GM12891 (cell line): ENCODE data around the gene COX5A.
"Not testable (repeated sequence)": the region's sequence is repeated elsewhere in the genome, so short reads cannot be mapped to it uniquely, and the experiment has no call there.

Experiments used
- DNase-seq: peaks from one replicate; pipeline ENCODE4 v3.0.0; 2011; ENCODE audit warnings: low spot score; ENCODE audit not compliant: insufficient read length
- FAIRE-seq: peaks from 2 replicates; lab custom pipeline; 2011; peaks lifted over from hg19 to GRCh38; lab: Jason Lieb, UNC
- PAX5 ChIP-seq: IDR thresholded peaks from 2 replicates; pipeline ENCODE4 v1.6.1; 2011; ENCODE audit warnings: low read length, moderate library complexity, mild to moderate bottlenecking; ENCODE audit not compliant: insufficient read depth, severe bottlenecking
- POLR2A ChIP-seq: IDR thresholded peaks from 2 replicates; pipeline ENCODE4 v1.6.1; 2011; ENCODE audit warnings: low read depth, low read length, control low read depth
- POLR2AphosphoS5 ChIP-seq: IDR thresholded peaks from 2 replicates; pipeline ENCODE4 v1.6.1; 2011; ENCODE audit warnings: low read depth, low read length, control low read depth
- POU2F2 ChIP-seq: IDR thresholded peaks from 2 replicates; pipeline ENCODE4 v1.6.1; 2011; ENCODE audit warnings: low read depth, mild to moderate bottlenecking, control low read depth, low read length, moderate library complexity
- SPI1 ChIP-seq: IDR thresholded peaks from 2 replicates; pipeline ENCODE4 v1.6.1; 2011; ENCODE audit warnings: low read depth, low read length, control low read depth
- TAF1 ChIP-seq: IDR thresholded peaks from 2 replicates; pipeline ENCODE4 v1.6.1; 2011; ENCODE audit warnings: low read depth, low read length, control low read depth

COX5A gene

DNA sequence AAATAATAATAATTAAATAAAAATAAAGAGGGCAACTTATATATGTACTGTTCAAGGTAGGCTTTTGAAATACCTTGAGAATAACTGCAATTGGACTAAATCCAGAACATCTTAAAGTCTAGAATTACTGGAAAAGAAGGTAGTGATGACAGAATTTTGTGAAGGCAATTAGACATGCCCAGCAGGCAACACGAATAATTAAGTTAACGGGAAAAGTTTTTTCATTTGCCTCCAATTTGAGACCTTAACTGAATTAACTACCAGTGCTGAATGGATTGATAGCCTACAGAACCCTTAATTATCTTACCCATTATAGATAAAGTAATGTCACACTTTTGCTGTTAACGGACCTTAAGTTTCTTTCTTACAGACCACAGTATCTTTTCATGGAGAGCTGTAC is 13.3 kb downstream of the COX5A start:
- FAIRE-seq (no peak), DNase-seq (no peak)
- TF ChIP-seq PAX5 (no peak), POLR2AphosphoS5 (no peak)

DNA sequence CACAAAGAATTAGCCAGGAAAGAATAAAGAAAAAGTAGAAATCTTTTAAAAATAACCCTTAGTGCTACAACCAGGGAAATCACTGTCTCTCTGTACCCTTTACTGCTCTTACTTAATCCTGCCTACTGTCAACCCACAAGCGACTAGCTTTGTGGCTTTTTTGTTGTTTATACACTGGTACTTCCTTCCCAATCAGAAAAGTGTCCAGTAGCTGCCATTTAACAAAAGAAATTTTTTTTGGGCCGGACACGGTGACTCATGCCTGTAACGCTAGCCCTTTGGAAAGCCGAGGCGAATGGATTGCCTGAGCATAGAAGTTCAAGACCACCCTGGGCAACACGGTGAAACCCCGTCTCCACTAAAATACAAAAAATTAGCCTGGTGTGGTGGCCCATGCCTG is 17.4 kb downstream of the COX5A start:
- TF ChIP-seq POLR2AphosphoS5 = no peak
- no peak for TF ChIP-seq TAF1
- TF ChIP-seq SPI1 = no peak
- no peak for TF ChIP-seq POLR2A
- no peak for TF ChIP-seq PAX5
- TF ChIP-seq POU2F2 = no peak
- FAIRE-seq (no peak), DNase-seq (no peak)

DNA sequence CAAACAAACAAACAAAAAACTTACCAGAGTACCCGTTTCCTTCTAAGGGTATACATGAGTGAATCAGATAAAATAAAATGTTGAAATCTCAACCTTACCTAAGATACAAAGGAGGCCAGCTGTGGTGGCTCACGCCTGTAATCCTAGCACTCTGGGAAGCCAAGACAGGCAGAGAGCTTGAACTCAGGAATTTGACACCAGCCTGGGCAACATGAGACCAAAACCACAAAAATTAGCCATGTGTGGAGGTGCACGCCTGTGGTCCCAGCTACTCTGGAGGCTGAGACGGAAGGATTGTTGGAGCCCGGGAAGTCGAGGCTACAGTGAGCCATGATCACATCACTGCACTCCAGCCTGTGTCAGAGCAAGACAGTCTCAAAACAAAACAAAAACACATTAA is 20.2 kb downstream of the COX5A start:
- TF ChIP-seq TAF1 = no peak
- no peak for TF ChIP-seq POLR2AphosphoS5
- TF ChIP-seq SPI1 = no peak
- no peak for TF ChIP-seq POU2F2
- no peak for TF ChIP-seq POLR2A
- no peak for TF ChIP-seq PAX5
- DNase-seq (no peak), FAIRE-seq (no peak)

DNA sequence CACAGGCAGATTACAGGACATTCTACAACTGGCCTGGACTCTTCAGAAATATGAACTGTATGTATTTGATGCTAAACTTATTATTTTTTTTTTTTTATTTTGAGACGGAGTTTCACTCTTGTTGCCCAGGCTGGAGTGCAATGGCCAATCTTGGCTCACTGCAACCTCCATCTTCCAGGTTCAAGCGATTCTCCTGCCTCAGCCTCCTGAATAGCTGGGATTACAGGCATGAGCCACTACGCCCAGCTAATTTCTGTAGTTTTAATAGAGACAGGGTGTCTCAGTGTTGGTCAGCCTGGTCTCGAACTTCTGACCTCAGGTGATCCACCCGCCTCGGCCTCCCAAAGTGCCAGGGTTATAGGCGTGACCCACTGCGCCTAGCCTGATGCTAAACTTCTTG is 24.1 kb downstream of the COX5A start:
- DNase-seq, FAIRE-seq: not testable (repeated sequence)

DNA sequence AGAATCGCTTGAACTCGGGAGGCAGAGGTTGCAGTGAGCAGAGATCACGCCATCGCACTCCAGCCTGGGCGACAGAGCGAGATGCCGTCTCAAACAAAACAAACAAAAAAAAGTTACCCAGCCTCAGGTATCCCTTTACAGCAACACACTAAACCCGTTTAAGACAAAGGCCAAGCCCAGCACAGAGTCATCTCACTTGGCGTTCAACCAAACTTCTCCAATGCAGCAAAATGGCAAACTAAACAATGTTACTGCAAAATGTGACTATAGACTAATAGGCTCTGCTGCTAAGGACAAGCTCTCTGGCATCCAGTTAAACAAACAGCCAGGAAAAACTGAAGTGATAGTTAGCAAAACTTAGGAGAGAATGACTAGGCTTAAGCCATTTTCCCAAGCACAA is 24.8 kb downstream of the COX5A start:
- TF ChIP-seq TAF1 (no peak), POLR2A (no peak), POLR2AphosphoS5 (no peak), PAX5 (no peak), SPI1 (no peak), POU2F2 (no peak)
- FAIRE-seq (no peak), DNase-seq (no peak)

DNA sequence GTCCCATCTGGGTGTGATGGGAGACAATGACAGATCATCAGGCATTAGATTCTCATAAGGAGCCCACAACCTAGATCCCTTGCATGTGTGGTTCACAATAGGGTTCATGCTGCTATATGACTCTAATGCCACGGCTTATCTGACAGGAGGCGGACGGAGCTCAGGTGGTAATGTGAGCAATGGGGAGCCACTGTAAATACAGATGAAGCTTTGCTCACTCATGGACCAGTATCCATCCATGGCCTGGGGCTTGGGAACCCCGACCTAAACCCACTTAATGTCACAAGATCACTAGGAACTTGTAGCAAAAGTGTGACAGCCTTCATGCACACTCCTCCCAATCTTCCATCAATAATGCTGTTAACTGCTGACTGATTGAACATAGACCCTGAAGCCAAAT is 29.2 kb downstream of the COX5A start:
- no peak for FAIRE-seq
- TF ChIP-seq POU2F2 (no peak), PAX5 (no peak), TAF1 (no peak), POLR2A (no peak), SPI1 (no peak), POLR2AphosphoS5 (no peak)
- no peak for DNase-seq

DNA sequence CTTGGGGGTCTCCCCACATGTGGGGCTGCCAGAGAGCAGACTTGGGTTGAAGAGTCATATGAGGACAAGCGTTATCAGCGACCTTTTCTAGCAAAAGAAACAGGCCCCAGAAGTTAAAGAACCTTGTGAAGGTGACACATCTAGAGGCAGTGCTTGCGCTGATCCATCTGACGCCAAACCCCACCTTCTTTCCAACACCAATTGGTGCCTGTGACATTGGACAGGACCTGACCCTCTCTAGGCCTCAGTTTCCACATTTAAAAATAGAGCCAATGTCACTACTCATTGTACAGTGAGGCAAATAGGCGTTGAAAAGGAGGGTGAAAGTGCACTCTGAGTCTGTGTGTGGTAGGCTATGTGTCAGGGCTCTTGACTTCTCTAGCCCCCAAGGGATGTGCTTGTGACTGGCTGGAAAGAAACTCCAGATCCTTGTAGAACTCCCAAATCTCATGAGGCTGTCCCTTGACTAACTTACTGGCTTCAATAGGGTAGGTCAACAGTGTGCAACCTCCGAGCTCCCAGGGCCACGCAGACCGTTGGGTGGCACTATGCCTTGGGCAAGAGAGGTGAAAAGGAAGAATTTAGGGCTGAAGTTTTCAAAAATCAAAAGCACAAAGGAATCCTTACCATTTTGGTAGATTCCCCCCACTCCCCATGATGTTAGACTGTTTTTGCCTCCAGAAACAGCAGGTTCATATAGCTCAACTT is 30.6 kb downstream of the COX5A start:
- TF ChIP-seq SPI1 (no peak), TAF1 (no peak)
- no peak for FAIRE-seq
- no peak for DNase-seq

DNA sequence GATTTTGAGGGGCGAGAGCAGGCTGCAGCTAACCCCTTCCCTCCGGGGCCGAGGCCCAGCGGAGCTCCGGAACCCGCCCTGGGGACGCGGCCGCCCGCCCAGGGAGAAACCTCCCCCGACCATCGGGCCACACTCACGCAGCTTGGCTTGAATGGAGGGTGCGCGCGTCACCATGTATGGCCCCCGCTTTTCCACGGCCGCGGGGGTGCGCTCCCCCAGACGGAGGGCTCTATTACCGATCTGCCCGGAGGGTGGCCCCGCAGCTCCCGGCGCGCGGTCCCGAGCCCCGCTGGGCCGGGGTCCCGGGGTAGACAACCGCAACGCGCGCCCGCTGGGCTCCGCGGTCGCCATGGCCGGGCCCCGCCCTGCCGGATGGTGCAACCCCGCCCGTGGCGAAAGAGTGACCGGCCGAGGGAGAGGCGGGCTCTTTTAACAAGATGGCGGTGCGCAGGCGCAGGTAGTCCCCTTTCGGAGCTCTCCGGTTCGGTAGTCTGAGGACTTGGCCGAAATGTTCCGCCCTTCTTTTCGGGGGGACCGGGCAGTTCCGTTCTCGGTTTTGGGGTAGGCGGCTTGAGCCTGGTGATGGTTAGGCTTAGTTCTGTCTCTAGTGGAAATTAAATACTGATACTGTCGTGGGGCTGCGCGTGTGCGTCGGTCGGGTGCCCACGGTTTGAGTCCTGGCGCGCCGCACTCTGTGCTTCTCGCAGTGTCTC is 31.3 kb downstream of the COX5A start, which contains the start of gene FAM219B:
TSS of gene FAM219B (minus strand) at position 402 of the 713 bp plus-strand sequence. CDS start at position 351, 51 bp downstream.
- DNase-seq = peak; percentile 93
- FAIRE-seq = peak; percentile 87

DNA sequence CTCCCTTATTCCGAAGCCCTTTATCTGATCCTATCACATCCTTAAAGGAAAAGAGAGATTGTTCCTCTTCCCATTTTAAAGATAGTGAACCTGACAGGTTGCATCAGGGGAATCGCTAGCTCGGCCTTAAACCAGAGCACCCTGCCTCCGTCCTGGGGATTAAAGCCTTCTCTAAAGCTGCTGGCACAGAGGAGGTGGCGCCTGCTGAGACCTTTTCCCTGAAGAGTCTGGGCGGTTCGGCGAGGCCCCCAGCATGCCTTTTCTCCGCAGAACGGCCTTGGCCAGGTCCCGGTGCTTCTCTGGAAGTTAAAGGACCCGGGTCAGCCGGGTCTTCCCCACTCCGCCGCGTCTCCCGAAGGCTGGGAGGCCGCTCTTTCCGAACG is 31.8 kb downstream of the COX5A start:
- no peak for DNase-seq
- no peak for FAIRE-seq

More for the DNA sequence above, 31.3 kb downstream of the COX5A start, which contains the start of gene FAM219B:
- no peak; the same call in none of the 2 replicates for TF ChIP-seq POLR2A
- TF ChIP-seq SPI1 = peak; percentile 11; the same call in 1 of the 2 replicates
- no peak for TF ChIP-seq PAX5
- peak; percentile 72 for TF ChIP-seq TAF1
- TF ChIP-seq POU2F2 = 0 out of 2 replicates have a peak, but pooled peaks have one; percentile 27
- no peak for TF ChIP-seq POLR2AphosphoS5

DNA sequence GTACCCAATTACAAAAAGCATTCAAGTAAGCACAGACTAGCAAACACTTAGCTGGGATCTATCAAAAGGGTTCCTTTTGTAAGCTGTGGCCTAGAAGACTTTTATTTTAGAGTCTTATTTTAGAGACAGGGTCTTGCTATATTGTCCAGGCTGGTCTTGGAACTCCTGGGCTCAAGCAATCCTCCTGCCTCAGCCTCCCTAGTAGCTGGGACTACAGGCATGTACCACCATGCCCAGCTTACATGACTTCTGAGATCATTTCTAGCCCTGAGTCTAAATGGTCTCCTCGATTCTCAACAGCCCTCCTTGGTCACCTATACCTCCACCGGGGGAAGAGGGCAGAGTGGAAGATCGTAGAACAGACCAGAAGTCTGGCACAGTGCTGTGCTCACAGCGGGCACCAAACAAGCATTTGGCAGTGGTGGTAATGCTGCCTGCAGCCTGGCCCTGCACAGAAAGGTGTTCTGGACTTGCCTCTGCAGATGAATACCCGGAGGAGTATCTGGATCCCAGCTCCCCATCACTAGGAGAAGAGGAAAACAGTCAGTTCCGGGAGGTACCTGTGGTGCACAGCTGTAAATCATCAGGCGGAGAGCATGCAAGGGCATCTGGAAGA is 33.6 kb downstream of the COX5A start:
- no peak for DNase-seq
- no peak for FAIRE-seq
- TF ChIP-seq POLR2A = no peak
- no peak for TF ChIP-seq SPI1
- TF ChIP-seq PAX5 = no peak
- no peak for TF ChIP-seq POLR2AphosphoS5
- TF ChIP-seq TAF1 = no peak
- TF ChIP-seq POU2F2 = no peak

More for the DNA sequence above, 31.8 kb downstream of the COX5A start:
- TF ChIP-seq POU2F2 (no peak), POLR2AphosphoS5 (no peak), POLR2A (no peak), PAX5 (no peak), SPI1 (no peak), TAF1 (no peak)
